Measurements from ENCODE around the gene IL17RB. TPM values are rescaled to one million over a fixed set of nuclear protein-coding genes. Genes with fewer than 3 reads are reported as not detected.

The IL17RB gene
- total and polyA plus RNA-seq, 2 donors (not counting 1 experiment from before 2014, with no cell fraction given) = 0.07 to 0.32 TPM

DNA sequence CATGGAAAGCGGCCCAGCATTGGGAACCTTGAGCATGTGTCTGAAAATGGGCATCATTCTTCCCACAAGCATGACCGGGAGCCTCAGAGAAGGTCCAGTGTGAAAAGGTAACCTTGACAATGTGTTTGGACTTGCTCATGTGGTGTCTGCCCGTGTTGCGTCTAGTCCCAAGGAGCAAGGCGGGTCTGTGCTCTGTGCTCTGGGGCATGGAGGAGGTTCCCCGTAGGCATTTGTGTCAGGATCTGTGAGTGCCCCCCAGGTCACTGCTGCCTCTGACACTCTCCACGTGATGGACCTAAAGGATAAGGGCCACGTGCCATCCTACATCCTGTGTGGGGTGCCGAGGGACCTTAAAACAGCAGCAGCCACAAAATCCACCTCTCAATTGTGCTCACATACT is 45.0 kb upstream of the IL17RB start:
- H3K4me1 ChIP-seq (ENCODE audit: control insufficient read depth in 2 of 2, insufficient read depth in 2 of 2, low read length in 2 of 2) = no peaks in the 10 kb centered on the region
- H3K79me2 ChIP-seq (ENCODE audit: control insufficient read depth, insufficient read depth, low read length) = no peaks in the 10 kb centered on the region
- no peak overlapping the region for H3K4me3 Mint-ChIP-seq
- H2AFZ ChIP-seq (ENCODE audit: insufficient read depth, low read depth, low read length, poor library complexity, severe bottlenecking) = no peak overlapping the region
- 100% methylated on average over 6 of the region's 9 CpGs for WGBS (ENCODE audit: insufficient coverage)
- H3K9me3 Mint-ChIP-seq (ENCODE audit: insufficient read depth) = no peaks in the 10 kb centered on the region
- intact Hi-C loops (cut with micrococcal nuclease) = no loop called here
- ChIA-PET POLR2A (no interaction called here), CTCF (no interaction called here)
- H3K4me1 Mint-ChIP-seq = no peaks in the 10 kb centered on the region
- no peaks in the 10 kb centered on the region for H4K20me1 ChIP-seq (ENCODE audit: control insufficient read depth, insufficient read depth, low read length, poor library complexity, severe bottlenecking)
- no peak overlapping the region for H3K4me2 ChIP-seq (replicated peaks; ENCODE audit: low read depth, low read length, poor library complexity, severe bottlenecking)
- H3K27me3 Mint-ChIP-seq = peaks cover 4% of the 10 kb centered on the region
- DNase-seq (no peak), ATAC-seq (ENCODE audit: low read depth) (no peak)
- no peak overlapping the region for H3K9ac ChIP-seq (ENCODE audit: low read length)
- H3K27me3 ChIP-seq (replicated peaks in 1 of 4; ENCODE audit: control extremely low read depth in 1 of 4, control insufficient read depth in 3 of 4, insufficient read depth in 4 of 4, low read length in 3 of 4) = no peaks in the 10 kb centered on the region
- H3K36me3 ChIP-seq (replicated peaks in 1 of 2; ENCODE audit: control extremely low read depth in 1 of 2, control insufficient read depth in 1 of 2, extremely low read depth in 1 of 2, insufficient read depth in 2 of 2, low read length in 1 of 2) = no peaks in the 10 kb centered on the region
- no peak overlapping the region for H3K27ac ChIP-seq (ENCODE audit: low read length in 2 of 2)
- no peak overlapping the region for H3K27ac Mint-ChIP-seq
- TF ChIP-seq EZH2 (IDR thresholded peaks at IDR 0.05; ENCODE audit: borderline replicate concordance, insufficient read depth, low read depth, low read length, poor library complexity, severe bottlenecking) = no peak
- TF ChIP-seq, protein P1, sequence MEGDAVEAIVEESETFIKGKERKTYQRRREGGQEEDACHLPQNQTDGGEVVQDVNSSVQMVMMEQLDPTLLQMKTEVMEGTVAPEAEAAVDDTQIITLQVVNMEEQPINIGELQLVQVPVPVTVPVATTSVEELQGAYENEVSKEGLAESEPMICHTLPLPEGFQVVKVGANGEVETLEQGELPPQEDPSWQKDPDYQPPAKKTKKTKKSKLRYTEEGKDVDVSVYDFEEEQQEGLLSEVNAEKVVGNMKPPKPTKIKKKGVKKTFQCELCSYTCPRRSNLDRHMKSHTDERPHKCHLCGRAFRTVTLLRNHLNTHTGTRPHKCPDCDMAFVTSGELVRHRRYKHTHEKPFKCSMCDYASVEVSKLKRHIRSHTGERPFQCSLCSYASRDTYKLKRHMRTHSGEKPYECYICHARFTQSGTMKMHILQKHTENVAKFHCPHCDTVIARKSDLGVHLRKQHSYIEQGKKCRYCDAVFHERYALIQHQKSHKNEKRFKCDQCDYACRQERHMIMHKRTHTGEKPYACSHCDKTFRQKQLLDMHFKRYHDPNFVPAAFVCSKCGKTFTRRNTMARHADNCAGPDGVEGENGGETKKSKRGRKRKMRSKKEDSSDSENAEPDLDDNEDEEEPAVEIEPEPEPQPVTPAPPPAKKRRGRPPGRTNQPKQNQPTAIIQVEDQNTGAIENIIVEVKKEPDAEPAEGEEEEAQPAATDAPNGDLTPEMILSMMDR (IDR thresholded peaks at IDR 0.05) = no peak
- H3K9me3 ChIP-seq (ENCODE audit: control extremely low read depth in 1 of 3, control insufficient read depth in 2 of 3, insufficient read depth in 1 of 3, low read length in 2 of 3) = no peaks in the 10 kb centered on the region
- no peak overlapping the region for H3K4me3 ChIP-seq (ENCODE audit: control extremely low read depth in 1 of 5, extremely low read depth in 1 of 5, insufficient read depth in 1 of 5, low read depth in 2 of 5, low read length in 4 of 5)

DNA sequence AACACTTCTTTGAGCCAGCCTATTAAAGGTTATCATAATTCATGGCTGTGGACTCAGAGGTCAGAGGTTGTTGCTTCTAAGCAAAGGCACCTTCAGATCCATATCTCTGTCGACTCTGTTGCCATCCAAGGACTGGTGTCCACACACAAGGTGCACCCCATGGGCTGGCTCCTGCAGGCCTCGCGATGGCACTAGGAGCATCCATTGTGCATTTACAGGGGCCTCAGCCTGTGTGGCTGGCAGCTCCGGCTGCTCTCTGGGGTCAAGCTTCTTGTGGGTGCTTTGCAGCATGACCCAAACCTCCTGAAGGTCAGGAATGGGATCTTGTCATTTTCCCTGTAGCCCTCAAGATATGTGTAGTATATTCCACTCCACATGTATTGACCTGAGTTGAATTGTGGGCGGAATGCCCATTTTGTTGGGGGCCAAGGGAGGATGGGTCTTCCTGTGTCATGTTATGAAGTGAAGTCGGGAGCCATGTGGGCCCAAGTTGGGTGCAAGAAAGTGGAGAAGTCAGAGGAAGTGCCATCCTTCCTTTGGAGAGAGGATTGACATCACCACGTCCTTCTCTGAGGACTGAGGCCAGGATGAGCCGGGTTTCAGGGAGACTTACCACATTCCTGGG is 44.0 kb upstream of the IL17RB start:
- ChIA-PET POLR2A (no interaction called here), CTCF (no interaction called here)
- Histone ChIP-seq H4K20me1 (ENCODE audit: control insufficient read depth, insufficient read depth, low read length, poor library complexity, severe bottlenecking) (no peaks in the 10 kb centered on the region), H3K9ac (ENCODE audit: low read length) (no peak overlapping the region), H2AFZ (ENCODE audit: insufficient read depth, low read depth, low read length, poor library complexity, severe bottlenecking) (no peak overlapping the region), H3K4me2 (replicated peaks; ENCODE audit: low read depth, low read length, poor library complexity, severe bottlenecking) (no peak overlapping the region), H3K27me3 (replicated peaks in 1 of 4; ENCODE audit: control extremely low read depth in 1 of 4, control insufficient read depth in 3 of 4, insufficient read depth in 4 of 4, low read length in 3 of 4) (no peaks in the 10 kb centered on the region), H3K36me3 (replicated peaks in 1 of 2; ENCODE audit: control extremely low read depth in 1 of 2, control insufficient read depth in 1 of 2, extremely low read depth in 1 of 2, insufficient read depth in 2 of 2, low read length in 1 of 2) (no peaks in the 10 kb centered on the region), H3K4me1 (ENCODE audit: control insufficient read depth in 2 of 2, insufficient read depth in 2 of 2, low read length in 2 of 2) (no peaks in the 10 kb centered on the region), H3K79me2 (ENCODE audit: control insufficient read depth, insufficient read depth, low read length) (no peaks in the 10 kb centered on the region), H3K27ac (ENCODE audit: low read length in 2 of 2) (no peak overlapping the region), H3K4me3 (ENCODE audit: control extremely low read depth in 1 of 5, extremely low read depth in 1 of 5, insufficient read depth in 1 of 5, low read depth in 2 of 5, low read length in 4 of 5) (no peak overlapping the region), H3K9me3 (ENCODE audit: control extremely low read depth in 1 of 3, control insufficient read depth in 2 of 3, insufficient read depth in 1 of 3, low read length in 2 of 3) (no peaks in the 10 kb centered on the region)
- no peak for DNase-seq
- no peaks in the 10 kb centered on the region for H3K9me3 Mint-ChIP-seq (ENCODE audit: insufficient read depth)
- TF ChIP-seq, protein P1 (IDR thresholded peaks at IDR 0.05) = no peak
- TF ChIP-seq EZH2 (IDR thresholded peaks at IDR 0.05; ENCODE audit: borderline replicate concordance, insufficient read depth, low read depth, low read length, poor library complexity, severe bottlenecking) = no peak
- no peak overlapping the region for H3K4me3 Mint-ChIP-seq
- intact Hi-C loops (cut with micrococcal nuclease) = no loop called here
- ATAC-seq (ENCODE audit: low read depth) = no peak
- WGBS (ENCODE audit: insufficient coverage) = 87% methylated on average over 8 of the region's 8 CpGs
- peaks cover 4% of the 10 kb centered on the region for H3K27me3 Mint-ChIP-seq
- H3K4me1 Mint-ChIP-seq = no peaks in the 10 kb centered on the region
- no peak overlapping the region for H3K27ac Mint-ChIP-seq

All from B cell (primary cell).